Fibroblast of peridontal ligament (primary cell): ENCODE data around the gene DNAJC15.
"Not testable (repeated sequence)": the region's sequence is repeated elsewhere in the genome, so short reads cannot be mapped to it uniquely, and the experiment has no call there.

Source experiments
- DNase-seq: peaks from one replicate; pipeline ENCODE4 v3.0.0-alpha.2; 2010; ENCODE audit errors: extremely low read depth

The DNAJC15 gene

DNA sequence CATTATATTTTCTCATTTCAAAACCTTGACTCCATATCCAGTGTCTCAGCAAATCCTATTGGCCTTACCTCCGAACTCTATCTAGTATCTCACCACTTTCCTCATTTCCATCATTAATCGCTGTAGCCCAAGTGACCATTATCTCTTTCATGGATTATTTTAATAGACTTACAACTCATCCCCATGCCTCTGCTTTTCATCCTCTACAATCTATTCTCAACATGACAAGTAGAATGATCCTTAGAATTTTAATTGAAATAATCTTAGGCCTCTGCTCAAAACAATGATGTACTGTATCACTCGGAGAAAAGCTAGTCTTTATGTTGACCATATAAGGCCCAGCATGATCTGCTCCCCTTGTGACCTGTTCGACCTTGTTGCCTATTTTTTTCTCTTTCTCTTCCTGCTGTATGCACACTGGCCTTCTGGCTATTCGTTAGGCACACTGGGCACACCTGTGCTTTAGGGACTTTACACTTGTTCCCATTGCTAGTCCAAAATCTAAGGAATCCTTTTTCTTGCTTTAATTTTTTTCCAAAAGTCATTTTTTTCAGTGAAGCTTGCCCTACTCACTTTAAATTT lies 21.4 kb downstream of the DNAJC15 start:
- DNase-seq, result no peak

DNA sequence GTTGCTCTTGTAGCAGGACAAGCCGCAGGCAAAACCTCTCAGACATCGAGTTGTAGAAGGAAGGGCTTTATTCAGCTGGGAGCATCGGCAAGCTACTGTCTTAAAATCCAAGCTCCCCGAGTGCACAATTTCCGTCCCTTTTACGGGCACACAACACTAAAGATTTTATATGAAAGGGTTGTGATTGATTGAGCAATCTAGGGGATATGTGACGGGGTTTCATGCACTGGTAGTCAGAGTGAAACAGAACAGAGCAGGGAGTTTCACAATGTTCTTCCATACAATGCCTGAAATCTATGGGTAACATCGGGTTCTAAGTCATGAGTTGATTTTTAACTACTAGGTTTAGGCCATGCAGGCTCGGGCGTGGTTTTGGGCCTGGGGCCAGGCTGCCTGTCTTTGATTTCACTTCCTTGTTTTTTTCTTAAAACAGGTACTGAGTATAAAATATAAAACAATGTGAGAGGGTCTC lies 22.0 kb downstream of the DNAJC15 start:
- DNase-seq, result not testable (repeated sequence)

DNA sequence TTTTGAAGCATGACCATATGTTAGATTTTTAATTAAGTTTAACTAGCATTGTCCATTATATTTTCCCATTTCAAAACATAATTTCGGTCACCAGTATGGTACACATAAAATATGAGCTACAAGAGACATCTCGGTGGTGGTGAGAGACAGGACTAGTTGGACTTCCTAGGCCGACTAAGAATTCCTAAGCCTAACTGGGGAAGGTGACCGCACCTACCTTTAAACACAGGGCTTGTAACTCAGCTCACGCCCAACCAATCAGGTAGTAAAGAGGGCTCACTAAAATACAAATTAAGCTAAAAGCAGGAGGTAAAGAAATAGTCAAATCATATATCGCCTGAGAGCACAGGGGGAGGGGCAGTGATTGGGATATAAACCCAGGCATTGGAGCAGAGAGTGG lies 22.9 kb downstream of the DNAJC15 start:
- no peak for DNase-seq

DNA sequence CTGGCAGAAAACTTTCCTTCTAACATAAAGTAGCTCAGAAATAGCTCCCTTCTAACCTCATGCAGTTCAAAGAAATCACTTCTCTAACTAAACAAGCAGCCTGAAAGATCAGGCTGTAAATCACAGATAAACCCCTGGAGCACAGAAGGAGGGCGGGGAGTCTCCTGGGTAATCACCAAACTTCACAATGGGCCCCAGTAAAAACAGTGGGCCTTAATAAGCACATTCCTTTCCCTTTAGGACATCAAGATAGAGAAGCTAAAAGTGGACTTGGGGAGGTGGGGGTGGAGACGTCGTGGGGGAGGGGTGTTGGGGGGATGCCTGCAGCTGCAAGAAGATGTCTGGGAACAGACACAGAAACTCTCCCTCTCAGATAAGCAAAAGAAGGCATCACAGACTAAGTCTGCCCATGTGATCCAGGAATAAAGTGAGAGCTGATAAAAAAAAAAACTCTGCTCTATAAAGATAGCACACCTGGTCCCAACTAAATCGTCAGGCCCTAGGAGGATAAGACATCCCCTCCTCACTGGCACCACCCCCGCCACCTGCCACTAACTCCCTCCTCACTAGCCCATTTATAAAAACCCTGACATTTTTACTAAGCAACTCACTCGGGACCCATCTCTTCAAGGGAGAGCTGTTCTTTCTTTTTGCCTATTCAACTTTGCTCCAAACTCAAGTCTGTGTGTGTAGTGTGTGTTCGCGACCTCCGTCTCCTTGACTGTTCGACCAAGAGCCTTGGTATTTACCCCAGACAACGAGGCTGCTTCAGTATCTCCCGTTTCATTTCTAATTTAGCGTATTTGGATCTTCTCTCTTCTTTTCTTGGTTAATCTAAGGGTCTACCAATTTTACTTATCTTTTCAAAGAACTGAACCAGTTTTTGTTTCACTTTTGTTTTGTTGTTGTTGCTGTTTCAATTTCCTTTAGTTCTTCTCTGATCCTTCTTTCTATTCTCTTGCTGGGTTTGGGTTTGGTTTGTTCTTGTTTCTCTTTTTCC lies 31.7 kb downstream of the DNAJC15 start:
- DNase-seq, result peak; percentile 75

DNA sequence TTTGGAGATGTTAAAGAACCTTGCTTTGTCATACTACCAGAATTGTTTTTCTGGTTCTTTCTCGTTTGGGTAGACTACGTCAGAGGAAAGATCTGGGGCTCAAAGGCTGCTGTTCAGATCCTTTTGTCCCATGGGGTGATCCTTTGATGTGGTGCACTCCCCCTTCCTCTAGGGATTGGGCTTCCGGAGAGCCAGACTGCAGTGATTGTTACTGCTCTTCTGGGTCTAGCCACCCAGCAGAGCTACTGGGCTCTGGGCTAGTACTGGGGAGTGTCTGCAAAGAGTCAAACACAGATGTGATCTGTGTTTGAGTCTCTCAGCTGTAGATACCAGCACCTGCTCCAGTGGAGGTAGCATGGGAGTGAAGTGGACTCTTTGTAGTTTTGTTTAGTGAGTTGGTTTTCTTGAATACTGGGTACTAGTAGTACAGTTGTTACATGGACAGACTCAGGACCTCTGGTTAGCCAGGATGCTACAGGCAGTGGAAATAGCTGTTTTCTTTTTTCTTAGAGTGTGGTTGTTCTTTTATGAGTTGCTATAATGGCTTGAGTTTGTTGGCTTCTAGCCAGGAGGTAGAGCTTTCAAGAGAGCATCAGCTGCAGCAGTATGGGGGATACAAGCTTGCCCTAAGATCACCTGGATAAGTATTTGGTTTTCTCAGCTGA lies 34.4 kb downstream of the DNAJC15 start:
- peak; percentile 30 for DNase-seq

DNA sequence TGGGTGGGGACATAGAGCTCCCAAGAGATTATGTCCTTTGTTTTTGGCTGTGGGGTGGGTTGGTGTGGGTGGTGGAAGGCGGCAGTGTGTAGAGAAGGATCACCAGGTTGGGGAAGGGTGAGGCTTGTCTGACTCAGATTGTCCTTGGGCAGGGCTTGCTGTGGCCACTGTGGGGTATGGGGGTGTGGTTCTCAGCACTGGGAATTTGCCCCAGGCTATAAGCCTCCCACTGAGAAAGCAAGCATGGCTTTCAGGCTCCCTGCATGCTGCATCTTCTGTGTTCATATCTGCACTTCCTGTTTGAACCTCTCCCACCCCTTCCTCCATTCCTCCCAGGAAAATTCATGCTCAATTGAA lies 34.9 kb downstream of the DNAJC15 start:
- peak; percentile 59 for DNase-seq

DNA sequence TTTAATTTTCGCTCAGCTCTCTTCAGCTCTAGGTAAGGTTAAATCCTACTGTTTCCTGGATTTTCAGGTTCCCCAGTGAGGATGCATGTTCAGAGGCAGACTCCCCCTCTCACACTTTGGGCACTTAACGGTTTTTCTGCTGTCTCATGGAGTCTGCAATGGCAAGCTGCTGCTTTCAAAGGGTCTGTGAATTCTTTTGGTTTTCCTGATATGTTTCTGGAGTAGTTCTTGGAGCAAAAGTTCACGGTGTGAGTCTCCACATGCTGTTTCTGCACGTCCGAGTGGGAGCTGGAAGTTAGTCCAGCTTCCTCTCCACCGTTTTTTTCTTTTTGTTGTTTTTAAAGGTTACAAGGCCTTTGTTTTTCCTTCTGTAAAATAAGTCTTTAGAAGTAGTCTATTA lies 35.4 kb downstream of the DNAJC15 start:
- DNase-seq, result peak; percentile 33

DNA sequence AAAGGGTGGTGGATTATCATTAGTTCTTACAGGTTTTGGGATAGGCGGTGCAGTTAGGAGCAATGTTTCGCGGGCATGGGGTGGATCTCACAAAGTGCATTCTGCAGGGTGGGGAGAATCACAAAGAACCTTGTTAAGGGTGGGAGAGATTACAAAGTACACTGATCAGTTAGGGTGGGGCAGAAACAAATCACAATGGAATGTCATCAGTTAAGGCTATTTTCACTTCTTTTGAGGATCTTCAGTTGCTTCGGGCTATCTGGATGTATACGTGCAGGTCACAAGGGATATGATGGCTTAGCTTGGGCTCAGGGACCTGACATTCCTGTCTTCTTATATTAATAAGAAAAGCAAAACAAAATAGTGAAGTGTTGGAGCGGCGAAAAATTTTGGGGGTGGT lies 36.4 kb downstream of the DNAJC15 start:
- DNase-seq, result not testable (repeated sequence)

DNA sequence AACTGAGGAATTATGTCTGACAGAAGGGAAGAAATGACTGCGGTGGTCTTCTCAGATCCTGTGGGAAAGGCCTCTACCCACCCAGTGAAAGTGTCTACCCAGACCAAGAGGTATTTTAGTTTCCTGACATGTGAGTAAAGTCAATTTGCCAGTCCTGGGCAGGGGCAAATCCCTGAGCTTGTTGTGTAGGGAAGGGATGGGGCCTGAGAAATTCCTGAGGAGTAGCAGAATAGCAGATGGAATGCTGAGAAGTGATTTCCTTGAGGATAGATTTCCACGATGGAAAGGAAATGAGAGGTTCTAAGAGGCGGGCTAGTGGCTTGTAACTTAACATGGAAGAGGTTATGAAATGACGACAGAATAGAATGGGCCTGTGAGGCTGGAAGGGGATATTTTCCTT lies 37.4 kb downstream of the DNAJC15 start:
- not testable (repeated sequence) for DNase-seq

DNA sequence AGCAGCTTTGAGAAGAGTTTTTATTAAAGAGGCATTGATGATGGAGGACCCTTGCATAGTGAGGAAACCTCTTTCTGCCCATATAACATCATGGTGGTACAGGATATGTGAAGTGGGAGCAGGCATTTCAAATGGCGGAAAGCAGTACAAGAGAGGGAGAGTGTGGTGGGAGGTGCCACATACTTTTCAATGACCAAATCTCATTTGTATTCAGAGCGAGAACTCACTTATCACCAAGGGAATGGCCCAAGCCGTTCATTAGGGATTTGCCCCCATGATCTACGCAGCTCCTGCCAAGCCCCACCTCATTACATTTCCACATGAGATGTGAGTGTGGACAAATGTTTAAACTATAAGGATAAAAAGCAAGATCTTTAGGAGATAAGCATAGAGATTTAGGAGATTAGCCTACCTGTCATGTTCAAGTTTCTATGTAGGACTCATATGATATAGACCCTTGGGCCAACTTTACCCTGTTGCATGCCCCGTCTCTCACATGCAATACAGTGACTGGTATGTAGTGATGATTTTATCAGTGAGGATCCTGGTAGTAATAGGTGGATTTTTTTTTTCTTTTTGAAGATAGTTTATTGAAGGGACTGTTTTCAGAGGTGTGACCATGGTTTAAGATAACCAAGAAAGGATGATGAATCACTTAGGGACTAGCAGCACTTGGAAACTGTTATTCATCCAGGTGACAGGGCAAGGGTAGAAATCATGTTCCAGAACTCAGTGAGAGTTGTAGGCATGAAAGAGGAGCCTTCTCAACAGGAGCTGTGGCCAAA lies 38.3 kb downstream of the DNAJC15 start:
- no peak for DNase-seq

DNA sequence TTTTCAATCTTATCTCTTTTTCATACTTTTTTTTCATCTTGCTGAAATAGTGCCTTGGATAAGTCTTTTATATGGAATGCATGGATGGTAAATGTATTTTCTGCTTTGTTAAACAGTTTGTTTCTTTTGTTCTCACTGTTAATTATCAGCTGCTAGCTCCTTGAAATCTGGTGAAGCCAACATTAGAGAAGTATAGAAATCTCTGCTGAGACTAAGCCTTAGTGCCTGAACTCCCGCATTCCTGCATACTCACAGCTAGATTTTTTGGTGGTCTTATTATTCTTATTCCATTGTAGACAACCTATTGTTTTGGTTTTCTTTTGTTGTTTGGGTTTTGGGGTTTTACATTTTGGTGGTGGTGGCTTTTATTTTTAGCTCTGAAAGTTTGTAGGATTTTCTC lies 48.4 kb downstream of the DNAJC15 start:
- no peak for DNase-seq

DNA sequence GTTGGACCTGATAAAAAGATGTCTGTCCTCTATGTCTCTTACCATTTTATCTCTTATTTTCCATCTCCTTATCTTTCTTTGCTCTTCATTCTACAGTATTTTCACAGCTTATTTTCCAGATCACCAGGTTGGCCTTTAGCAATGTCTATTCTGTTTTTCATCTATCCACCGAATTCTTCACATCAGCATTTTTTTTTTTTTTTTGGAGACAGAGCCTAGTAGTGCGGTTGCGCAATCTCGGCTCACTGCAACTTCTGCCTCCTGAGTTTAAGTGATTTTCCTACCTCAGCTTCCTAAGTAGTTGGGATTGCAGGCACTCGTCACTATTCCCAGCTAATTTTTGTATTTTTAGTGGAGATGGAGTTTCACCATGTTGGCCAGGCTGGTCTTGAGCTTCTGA lies 49.0 kb downstream of the DNAJC15 start:
- no peak for DNase-seq

DNA sequence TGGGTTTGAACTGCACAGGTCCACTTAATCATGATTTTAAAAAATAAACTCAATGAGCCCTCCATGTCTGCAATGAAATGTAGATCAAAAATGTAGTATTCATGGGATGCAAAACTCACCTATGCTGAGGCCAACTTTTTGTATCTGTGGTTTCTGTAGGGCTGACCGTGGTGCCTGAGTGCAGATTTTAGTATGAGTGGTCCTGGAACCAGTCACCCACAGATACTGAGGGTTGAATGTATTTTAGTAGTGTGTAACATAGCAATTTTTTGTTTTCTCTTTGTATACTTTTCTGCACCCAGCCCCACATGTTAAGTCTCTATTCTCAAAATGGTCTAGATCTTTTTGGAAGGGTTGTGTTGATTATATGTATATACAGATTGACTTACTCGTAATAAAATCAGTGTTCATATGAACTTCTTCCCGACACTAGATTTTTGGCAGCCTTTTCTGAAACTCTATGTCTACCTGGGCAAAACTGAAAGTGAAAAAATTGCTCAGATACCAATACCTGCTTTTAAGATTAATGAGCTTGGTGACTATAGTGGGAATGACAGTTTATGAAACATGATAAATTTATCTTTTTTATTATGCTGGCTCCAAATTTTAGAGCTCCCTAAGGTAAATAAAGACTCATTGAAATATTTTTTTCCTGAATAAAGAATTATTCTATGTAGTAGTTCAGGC lies 51.6 kb downstream of the DNAJC15 start:
- DNase-seq, result no peak

DNA sequence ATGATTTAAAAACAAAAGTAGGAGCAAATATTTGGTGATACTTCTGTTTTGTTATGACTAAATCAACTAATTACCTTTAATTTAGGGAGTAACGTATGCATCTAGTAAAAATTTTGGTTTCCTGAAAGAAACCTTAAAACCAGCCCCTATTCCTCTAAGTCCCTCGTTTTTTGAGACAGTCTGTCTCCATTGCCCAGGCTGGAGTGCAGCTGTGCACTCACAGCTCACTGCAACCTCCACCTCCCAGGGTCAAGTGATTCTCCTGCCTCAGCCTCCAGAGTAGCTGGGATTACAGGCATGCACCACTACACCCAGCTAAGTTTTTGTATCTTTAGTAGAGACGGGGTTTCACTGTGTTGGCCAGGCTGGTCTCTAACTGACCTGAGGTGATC lies 52.1 kb downstream of the DNAJC15 start:
- not testable (repeated sequence) for DNase-seq

DNA sequence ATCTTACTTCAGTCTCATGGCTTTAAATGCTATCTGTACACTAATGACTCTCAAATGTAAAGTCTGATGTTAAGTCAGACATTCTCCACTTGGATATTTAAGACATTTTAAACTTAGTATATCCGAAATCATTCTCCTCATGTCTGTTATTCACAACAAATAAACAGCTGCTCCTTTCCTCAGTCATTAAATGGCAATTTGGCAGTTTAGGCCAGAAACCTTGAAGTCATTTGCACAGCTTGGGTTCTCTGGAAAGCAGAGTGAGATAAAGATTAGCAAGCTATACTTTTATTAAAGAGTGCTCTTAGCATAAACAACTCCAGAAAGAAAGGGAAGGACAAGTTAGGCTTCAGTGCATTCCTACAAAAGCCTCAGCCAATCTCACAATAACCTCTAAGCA lies 53.7 kb downstream of the DNAJC15 start:
- DNase-seq, result no peak

DNA sequence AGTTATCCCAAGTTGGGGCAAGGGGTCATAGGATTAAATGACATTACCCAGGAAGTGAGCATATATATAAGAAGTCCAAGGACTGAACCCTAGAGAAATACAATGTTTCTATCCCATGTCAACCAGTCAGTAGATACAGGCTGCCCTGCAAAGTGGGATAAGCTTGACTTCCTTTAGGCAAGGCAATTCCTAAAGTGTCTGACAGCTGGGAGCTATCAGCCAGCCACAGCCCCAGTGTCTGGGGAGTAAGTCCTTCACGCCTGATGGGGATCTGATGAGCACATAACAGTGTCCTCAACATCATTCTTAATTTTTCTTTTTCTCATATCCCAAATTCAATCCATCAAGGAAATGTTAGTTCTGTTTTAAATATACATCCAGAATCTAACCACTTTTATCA lies 54.1 kb downstream of the DNAJC15 start:
- DNase-seq, result no peak

DNA sequence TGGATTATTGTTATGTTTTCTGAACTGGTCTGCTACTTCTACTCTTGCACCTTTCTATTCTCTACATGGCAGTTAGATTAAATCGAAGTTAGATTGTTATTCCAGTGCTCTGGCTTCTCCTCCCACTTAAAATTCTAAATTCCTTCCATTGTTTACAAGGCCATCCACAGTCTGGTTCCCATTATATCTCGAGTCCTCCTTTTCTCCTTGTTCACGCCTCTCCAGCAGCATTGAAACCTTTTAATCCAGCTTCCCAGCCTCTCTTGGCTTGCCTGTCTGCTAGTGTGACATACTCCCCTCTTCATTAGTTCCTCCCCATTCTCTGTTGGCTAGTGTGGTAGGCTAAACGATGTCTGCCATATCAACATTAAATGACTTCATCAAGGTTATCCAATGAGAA lies 54.5 kb downstream of the DNAJC15 start:
- peak; percentile 43 for DNase-seq

DNA sequence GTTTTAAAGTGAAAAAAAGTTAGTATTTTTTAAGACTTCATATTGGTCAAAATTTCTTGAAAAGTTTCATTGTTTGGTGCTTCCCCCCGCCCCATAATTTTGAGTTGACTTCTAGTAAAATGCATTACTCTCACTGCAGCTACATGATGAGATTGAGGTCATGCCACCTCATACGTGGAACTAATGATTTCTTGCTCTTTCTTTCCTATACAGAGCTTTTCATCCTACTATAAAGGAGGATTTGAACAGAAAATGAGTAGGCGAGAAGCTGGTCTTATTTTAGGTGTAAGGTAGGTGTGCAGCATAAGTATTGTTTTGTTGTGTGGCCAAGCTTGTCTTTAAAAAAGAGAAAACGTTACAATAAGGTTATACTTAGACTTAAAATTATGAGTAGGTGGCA lies 55.0 kb downstream of the DNAJC15 start:
- no peak for DNase-seq

DNA sequence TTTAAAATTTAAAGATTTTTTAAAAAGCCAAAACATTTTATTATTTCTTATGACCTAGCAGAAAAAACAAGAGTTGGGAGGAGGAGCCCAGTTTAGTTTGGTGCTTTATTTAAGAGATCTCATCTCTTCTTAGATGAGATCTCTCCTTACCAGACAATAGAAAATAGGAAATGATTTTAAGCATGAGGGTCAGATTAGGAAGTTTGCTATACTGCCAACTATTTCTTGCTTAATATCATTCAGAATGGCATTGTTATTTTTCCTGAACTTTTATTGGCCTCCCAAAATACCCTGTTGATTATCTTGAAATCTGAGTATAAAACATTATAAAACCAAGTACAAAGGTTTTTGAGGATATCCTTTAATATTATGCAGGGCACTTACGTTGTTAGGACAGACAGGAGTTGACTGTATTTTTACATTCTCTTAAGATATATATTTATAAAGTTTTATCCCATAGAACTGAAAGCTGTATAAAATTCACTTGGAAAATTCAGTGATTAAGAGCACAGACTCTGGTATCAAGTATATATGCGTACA lies 56.1 kb downstream of the DNAJC15 start:
- no peak for DNase-seq

DNA sequence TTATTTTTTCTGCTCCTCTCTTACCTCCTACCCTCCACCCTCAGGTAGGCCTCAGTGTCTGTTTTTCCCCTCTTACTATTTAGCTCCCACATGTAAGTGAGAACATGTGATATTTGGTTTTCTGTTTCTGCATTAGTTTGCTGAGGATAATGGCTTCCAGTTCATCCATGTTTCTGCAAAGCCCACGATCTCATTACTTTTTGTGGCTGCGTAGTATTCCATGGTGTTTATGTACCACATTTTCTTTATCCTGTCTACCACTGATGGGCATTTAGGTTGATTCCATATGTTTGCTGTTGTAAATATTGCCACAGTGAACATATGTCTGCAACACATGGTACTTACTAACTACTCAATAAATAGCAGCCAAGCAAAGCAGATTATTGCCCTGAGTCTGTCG lies 56.8 kb downstream of the DNAJC15 start:
- no peak for DNase-seq

DNA sequence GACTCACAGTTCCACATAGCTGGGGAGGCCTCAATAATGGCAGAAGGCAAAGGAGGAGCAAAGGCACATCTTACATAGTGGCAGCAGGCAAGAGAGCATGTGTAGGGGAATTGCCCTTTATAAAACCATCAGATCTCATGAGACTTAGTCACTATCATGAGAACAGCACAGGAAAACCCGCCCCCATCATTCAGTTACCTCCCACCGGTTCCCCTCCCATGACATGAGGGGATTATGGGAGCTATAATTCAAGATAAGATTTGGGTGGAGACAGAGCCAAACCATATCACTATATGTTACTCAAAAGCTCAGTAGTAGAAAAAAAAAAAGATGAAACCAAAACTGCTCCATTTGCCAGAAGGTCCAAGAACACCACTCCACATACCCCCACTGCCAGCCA lies 58.5 kb downstream of the DNAJC15 start:
- no peak for DNase-seq
